HG02970 (cell line): Measurements from ENCODE around the gene GRIK3.

Experiments
- ATAC-seq: cut with Tn5 transposase; IDR thresholded peaks from one replicate; pipeline ENCODE4 v1.9.1; 2021; ENCODE audit warnings: mild to moderate bottlenecking, moderate library complexity, moderate number of reproducible peaks; ENCODE audit not compliant: unreplicated experiment, low FRiP score

The GRIK3 gene

GRCh38 chr1:36984026-36984425 is 50.3 kb downstream of the GRIK3 start:
- ATAC-seq, result no peak

- no peak for ATAC-seq
Measured at GRCh38 chr1:36982709-36983108, 51.6 kb downstream of the GRIK3 start.

GRCh38 chr1:36981771-36982622 is 52.3 kb downstream of the GRIK3 start:
- ATAC-seq, result no peak

- ATAC-seq, result no peak
Measured at GRCh38 chr1:36981126-36981525, 53.2 kb downstream of the GRIK3 start.

GRCh38 chr1:36977731-36978406 is 56.4 kb downstream of the GRIK3 start:
- ATAC-seq, result no peak

- ATAC-seq, result no peak
Measured at GRCh38 chr1:36975642-36976041, 58.7 kb downstream of the GRIK3 start.

GRCh38 chr1:36973056-36973455 is 61.3 kb downstream of the GRIK3 start:
- ATAC-seq, result no peak

GRCh38 chr1:36971852-36972618 is 62.3 kb downstream of the GRIK3 start:
- no peak for ATAC-seq

GRCh38 chr1:36968730-36969129 is 65.6 kb downstream of the GRIK3 start:
- no peak for ATAC-seq

GRCh38 chr1:36966242-36966641 is 68.1 kb downstream of the GRIK3 start:
- no peak for ATAC-seq

GRCh38 chr1:36965275-36966159 is 68.8 kb downstream of the GRIK3 start:
- no peak for ATAC-seq

GRCh38 chr1:36964830-36965229 is 69.5 kb downstream of the GRIK3 start:
- no peak for ATAC-seq

- no peak for ATAC-seq
Measured at GRCh38 chr1:36963006-36963405, 71.3 kb downstream of the GRIK3 start.

- no peak for ATAC-seq
Measured at GRCh38 chr1:36961062-36961615, 73.2 kb downstream of the GRIK3 start.

GRCh38 chr1:36956570-36956969 is 77.7 kb downstream of the GRIK3 start:
- ATAC-seq, result no peak

GRCh38 chr1:36955016-36955415 is 79.3 kb downstream of the GRIK3 start:
- no peak for ATAC-seq

- no peak for ATAC-seq
Measured at GRCh38 chr1:36953061-36953460, 81.3 kb downstream of the GRIK3 start.

GRCh38 chr1:36951761-36952160 is 82.6 kb downstream of the GRIK3 start:
- ATAC-seq, result no peak

- ATAC-seq, result no peak
Measured at GRCh38 chr1:36951292-36951750, 83.0 kb downstream of the GRIK3 start.
